K562 (cell line): ENCODE measurements around the gene LRP1B. TPM values are rescaled to one million over a fixed set of nuclear protein-coding genes. Genes with fewer than 3 reads are reported as not detected.

Experiments used
- ATAC-seq: fragments of 200-7000 bp; cut with Tn5 transposase; 3 replicates; pipeline ENCODE4 v1.9.1; 2020; ENCODE audit warnings: moderate library complexity
- BruUV-seq: library from RNA; stranded (reverse); fragments of 400-500 nt; replicated peaks from 2 replicates; lab custom pipeline; 2021; lab: Mats Ljungman, UMichigan
- CTCF ChIA-PET: fragments of 300-600 bp; formaldehyde crosslinking; extraction: SDS; loops from one replicate; lab custom pipeline; 2021; ENCODE audit warnings: low intra/inter-chr PET ratio; lab: Yijun Ruan, JAX
- POLR2A ChIA-PET: fragments of 300-600, 350-650 bp; sonication (Branson Sonifier 250); formaldehyde crosslinking; extraction: SDS; loops from one replicate; lab custom pipeline; 2021; ENCODE audit warnings: antibody characterized with exemption, inconsistent platforms; lab: Yijun Ruan, JAX
- DNase-seq, 4 experiments: peaks; one replicate each; pipeline versions ENCODE4 v3.0.0 to v3.0.0-alpha.2; 2011 to 2018; ENCODE audit warnings: low spot score in 3 of 4, mixed read lengths in 3 of 4; ENCODE audit errors: extremely low read depth in 1 of 4
- FAIRE-seq: peaks from 2 replicates; lab custom pipeline; 2011; peaks lifted over from hg19 to GRCh38; lab: Jason Lieb, UNC
- H2AFZ ChIP-seq: 2 replicates; pipeline ENCODE4 v1.6.0; 2011; ENCODE audit warnings: low read depth, low read length, control low read depth, inconsistent platforms
- H3K27ac ChIP-seq: fragments of 200-600 bp; 3 replicates; pipeline ENCODE4 v1.8.0; 2011; ENCODE audit warnings: low read depth, mild to moderate bottlenecking, control low read depth, inconsistent platforms, low read length, moderate library complexity, mixed read lengths; ENCODE audit errors: extremely low read depth
- H3K27me3 ChIP-seq, 2 experiments: fragments of 300-600 bp in 1 of 2; 2 replicates in 1 of 2; 3 replicates in 1 of 2; pipeline versions ENCODE4 v1.6.0 to v1.8.0; 2011; ENCODE audit warnings: inconsistent platforms in 2 of 2, low read length in 2 of 2, mild to moderate bottlenecking in 1 of 2, mixed read lengths in 1 of 2, moderate library complexity in 1 of 2; ENCODE audit not compliant: control insufficient read depth in 2 of 2, insufficient read depth in 2 of 2
- H3K36me3 ChIP-seq: fragments of 300-600 bp; 3 replicates; pipeline ENCODE4 v1.8.0; 2011; ENCODE audit warnings: mild to moderate bottlenecking, low read length, inconsistent platforms; ENCODE audit not compliant: control insufficient read depth, insufficient read depth
- H3K4me1 ChIP-seq, 2 experiments: fragments of 200-600 bp in 1 of 2; replicated peaks in 1 of 2; 2 replicates in 1 of 2; 3 replicates in 1 of 2; pipeline versions ENCODE4 v1.5.1 to v1.8.0; 2011; ENCODE audit warnings: inconsistent platforms in 2 of 2, low read length in 2 of 2, mild to moderate bottlenecking in 1 of 2, mixed read lengths in 1 of 2, moderate library complexity in 1 of 2; ENCODE audit not compliant: control insufficient read depth in 2 of 2, insufficient read depth in 2 of 2
- H3K4me2 ChIP-seq: 2 replicates; pipeline ENCODE4 v1.6.1; 2011; ENCODE audit warnings: low read length, control low read depth, inconsistent platforms, mixed read lengths; ENCODE audit not compliant: insufficient read depth
- H3K4me3 ChIP-seq: fragments of 200-600 bp; sonication (generic), shearing (Covaris generic); 2 replicates; pipeline ENCODE4 v1.5.1; 2016; ENCODE audit warnings: control low read depth, inconsistent platforms
- H3K79me2 ChIP-seq: fragments of 200-600 bp; 3 replicates; pipeline ENCODE4 v1.8.0; 2011; ENCODE audit warnings: low read length, inconsistent platforms; ENCODE audit not compliant: control insufficient read depth, insufficient read depth
- H3K9ac ChIP-seq, 2 experiments: 2 replicates each; pipeline versions ENCODE4 v1.6.0 to v1.6.1; 2011; ENCODE audit warnings: low read depth in 2 of 2, low read length in 2 of 2, control low read depth in 1 of 2, inconsistent platforms in 1 of 2, mild to moderate bottlenecking in 1 of 2, mixed read lengths in 1 of 2; ENCODE audit not compliant: insufficient read depth in 1 of 2
- H3K9me1 ChIP-seq: one replicate; pipeline ENCODE4 v1.6.0; 2011; ENCODE audit warnings: inconsistent platforms, mild to moderate bottlenecking, low read length, moderate library complexity; ENCODE audit not compliant: control insufficient read depth, insufficient read depth
- H3K9me3 ChIP-seq: replicated peaks from 2 replicates; pipeline ENCODE4 v1.5.1; 2011; ENCODE audit warnings: low read depth, low read length, inconsistent platforms; ENCODE audit not compliant: control insufficient read depth, insufficient read depth
- H4K20me1 ChIP-seq: replicated peaks from 2 replicates; pipeline ENCODE4 v1.6.1; 2011; ENCODE audit warnings: low read length, inconsistent platforms, mixed read lengths; ENCODE audit not compliant: control insufficient read depth, insufficient read depth
- ARHGAP35 ChIP-seq: fragments of 450-650 bp; IDR thresholded peaks from 2 replicates; pipeline ENCODE4 v1.6.1; 2018; ENCODE audit not compliant: partially characterized antibody
- DIDO1 ChIP-seq: fragments of 450-650 bp; IDR thresholded peaks from 2 replicates; pipeline ENCODE4 v1.6.1; 2016; ENCODE audit warnings: low read depth, missing biosample characterization, missing genetic modification characterization
- FOXJ3 ChIP-seq: sonication (generic); formaldehyde crosslinking; IDR thresholded peaks from 2 replicates; pipeline ENCODE4 v1.4.0; 2020; ENCODE audit warnings: mild to moderate bottlenecking, missing genetic modification reagents
- FOXM1 ChIP-seq, 2 experiments: fragments of 450-650 bp in 1 of 2; sonication (generic) in 1 of 2; formaldehyde crosslinking in 1 of 2; IDR thresholded peaks; 2 replicates each; pipeline versions ENCODE4 v1.6.1 to v1.9.0; 2017 to 2022; ENCODE audit warnings: low read depth in 2 of 2, mild to moderate bottlenecking in 2 of 2, missing genetic modification reagents in 1 of 2, moderate library complexity in 1 of 2
- FOXP4 ChIP-seq: sonication (generic); formaldehyde crosslinking; IDR thresholded peaks from 2 replicates; pipeline ENCODE4 v1.8.0; 2022; ENCODE audit warnings: mild to moderate bottlenecking, missing genetic modification reagents, borderline replicate concordance
- HLTF ChIP-seq: fragments of 450-650 bp; IDR thresholded peaks from 2 replicates; pipeline ENCODE4 v1.6.1; 2016
- HOMEZ ChIP-seq: fragments of 250-450 bp; sonication (Bioruptor Pico); IDR thresholded peaks from 2 replicates; pipeline ENCODE4 v1.4.0; 2020; ENCODE audit warnings: mild to moderate bottlenecking, moderate library complexity
- RBFOX2 ChIP-seq: fragments of 200-400 bp; formaldehyde crosslinking; IDR thresholded peaks from 2 replicates; pipeline ENCODE4 v1.6.1; 2017; ENCODE audit warnings: low read depth, mild to moderate bottlenecking, low read length, moderate library complexity
- RCOR1 ChIP-seq, 2 experiments: IDR thresholded peaks; 2 replicates each; pipeline ENCODE4 v1.6.1; 2012; ENCODE audit warnings: low read depth in 2 of 2, low read length in 2 of 2, borderline replicate concordance in 1 of 2, improper control_type of control experiment in 1 of 2
- SNRNP70 ChIP-seq: fragments of 200-400 bp; formaldehyde crosslinking; optimal IDR thresholded peaks from 2 replicates; pipeline ENCODE3; 2017; ENCODE audit warnings: low read depth, low read length
- TARDBP ChIP-seq: fragments of 450-650 bp; IDR thresholded peaks from 2 replicates; pipeline ENCODE4 v1.6.1; 2016
- ZNF592 ChIP-seq: fragments of 450-650 bp; IDR thresholded peaks from 2 replicates; pipeline ENCODE4 v1.6.1; 2017; ENCODE audit warnings: antibody characterized with exemption, mild to moderate bottlenecking
- ZNF696 ChIP-seq: fragments of 250-450 bp; sonication (Bioruptor Pico); conservative IDR thresholded peaks from 2 replicates; pipeline ENCODE4 v1.4.0; 2020; ENCODE audit warnings: mild to moderate bottlenecking, moderate library complexity
- ZNF717 ChIP-seq: fragments of 250-450 bp; sonication (Bioruptor Pico); IDR thresholded peaks from 2 replicates; pipeline ENCODE4 v1.5.0; 2021
- WGBS: fragments of 100-300 bp; shearing (Covaris generic); methylation state at CpG from one replicate; pipeline ENCODE4 v1.1.6; 2016; ENCODE audit warnings: low coverage, mixed read lengths; ENCODE audit not compliant: insufficient coverage; ENCODE audit errors: missing lambda C conversion rate; 5-methylcytosine and 5-hydroxymethylcytosine counted together
- in situ Hi-C: fragments of 300-500 bp; cut with MboI; formaldehyde crosslinking; loops from 4 replicates; pipeline ENCODE4 v1.15.0; 2018; ENCODE audit warnings: inconsistent platforms, mixed read lengths
- intact Hi-C: fragments of 100-400 bp; cut with micrococcal nuclease; formaldehyde crosslinking; loops from 2 replicates; pipeline ENCODE4 v1.14.2; 2022
- polyA plus RNA-seq, 8 experiments: library from polyadenylated mRNA; depleted of rRNA in 4 of 8; stranded (reverse) in 5 of 8; unstranded in 3 of 8; fragments of >200 nt; fragmentation: Nextera tagmentation in 2 of 8; fragmentation: Illumina TruSeq in 1 of 8; extraction: Ambion mirVana in 2 of 8; extraction: Trizol in 1 of 8; gene quantifications; 2 replicates each; pipeline versions ENCODE4 v1.2.1 to v1.2.3, GENCODE V29; 2011 to 2014; ENCODE audit warnings: inconsistent platforms in 1 of 8, missing spikeins in 1 of 8
- total RNA-seq, 7 experiments: library from RNA; depleted of rRNA in 6 of 7; stranded (reverse); fragments of >200 nt in 6 of 7; fragmentation: Illumina TruSeq in 2 of 7; extraction: Trizol in 2 of 7; gene quantifications; 2 replicates each; pipeline versions ENCODE4 v1.2.1 to v1.2.3, GENCODE V29; 2011 to 2021; ENCODE audit warnings: low replicate concordance in 1 of 7

Gene LRP1B
- total and polyA plus RNA-seq, 9 of the 15 experiments (the other 6 are each of a cell fraction or from before 2014, with no cell fraction given): not detected

- no peak for FAIRE-seq
- Histone ChIP-seq H3K9me3 (no peaks in the 10 kb centered on the region; the same call in 1 of the 2 replicates), H3K79me2 (no peaks in the 10 kb centered on the region), H3K4me1 (no peaks in the 10 kb centered on the region), H3K27ac (no peak overlapping the region), H3K36me3 (no peaks in the 10 kb centered on the region), H3K9ac (no peak overlapping the region), H3K9me1 (no peaks in the 10 kb centered on the region), H3K27me3 (no peaks in the 10 kb centered on the region), H3K4me3 (no peak overlapping the region), H3K4me2 (no peak overlapping the region), H2AFZ (no peak overlapping the region), H4K20me1 (no peaks in the 10 kb centered on the region)
- no peak for DNase-seq
- 2% methylated on average over 6 of the region's 6 CpGs for WGBS
- intact Hi-C loops (no loop called here), in situ Hi-C loops (no loop called here)
- ChIA-PET POLR2A (no interaction called here), CTCF (no interaction called here)
- no TSS peak for BruUV-seq
- ATAC-seq: no peak
- no peak for TF ChIP-seq RBFOX2
- TF ChIP-seq ZNF717 (CRISPR knock-in tag): no peak
- no peak for TF ChIP-seq FOXJ3 (CRISPR knock-in tag)
- no peak for TF ChIP-seq RCOR1 (IDR thresholded peaks at IDR 0.05; ENCODE audit: borderline replicate concordance in 1 of 2, low read depth in 2 of 2, low read length in 2 of 2)
- no peak for TF ChIP-seq ZNF696 (CRISPR knock-in tag)
- no peak for TF ChIP-seq ZNF592
- no peak for TF ChIP-seq ARHGAP35
- no peak for TF ChIP-seq HOMEZ (CRISPR knock-in tag)
- no peak for TF ChIP-seq FOXM1 (IDR thresholded peaks at IDR 0.05; ENCODE audit: low read depth)
- TF ChIP-seq FOXM1 (CRISPR knock-in tag; IDR thresholded peaks at IDR 0.05; ENCODE audit: low read depth): no peak
- TF ChIP-seq SNRNP70: no peak
- TF ChIP-seq DIDO1 (tag): no peak
- no peak for TF ChIP-seq FOXP4 (CRISPR knock-in tag)
- TF ChIP-seq HLTF: no peak
- no peak for TF ChIP-seq TARDBP
Measured at GRCh38 chr2:141828761-141829160, 302.1 kb downstream of the LRP1B start.
